ENCODE measurements around the gene MAFB.

MAFB gene

DNA sequence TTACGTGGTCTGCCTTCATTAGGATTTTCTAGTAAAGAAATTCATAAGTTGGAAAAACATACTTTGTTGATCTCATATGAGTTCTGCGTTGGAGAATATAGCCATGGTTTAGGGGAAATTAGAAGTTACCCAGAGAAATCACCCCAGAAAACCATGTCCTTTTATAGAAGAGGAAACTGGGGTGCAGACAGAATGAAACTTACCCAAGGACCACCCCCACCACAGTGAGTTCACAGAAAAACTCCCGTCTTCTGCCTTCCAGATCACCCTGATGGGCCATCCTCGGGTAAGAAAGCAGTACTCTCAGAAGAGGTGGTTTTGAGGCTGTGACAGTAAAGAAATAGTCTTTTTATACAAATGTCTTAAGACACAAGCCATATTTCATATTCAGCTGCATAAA is 25.1 kb upstream of the MAFB start:
- H3K36me3 ChIP-seq (ENCODE audit: insufficient read depth, low read length): no peaks in the 10 kb centered on the region
- H3K4me1 ChIP-seq (ENCODE audit: insufficient read depth, low read length): no peaks in the 10 kb centered on the region
- no peak overlapping the region for H3K9ac ChIP-seq (ENCODE audit: low read depth, low read length)
- H3K9me3 ChIP-seq (ENCODE audit: control insufficient read depth, insufficient read depth, low read length): no peaks in the 10 kb centered on the region

DNA sequence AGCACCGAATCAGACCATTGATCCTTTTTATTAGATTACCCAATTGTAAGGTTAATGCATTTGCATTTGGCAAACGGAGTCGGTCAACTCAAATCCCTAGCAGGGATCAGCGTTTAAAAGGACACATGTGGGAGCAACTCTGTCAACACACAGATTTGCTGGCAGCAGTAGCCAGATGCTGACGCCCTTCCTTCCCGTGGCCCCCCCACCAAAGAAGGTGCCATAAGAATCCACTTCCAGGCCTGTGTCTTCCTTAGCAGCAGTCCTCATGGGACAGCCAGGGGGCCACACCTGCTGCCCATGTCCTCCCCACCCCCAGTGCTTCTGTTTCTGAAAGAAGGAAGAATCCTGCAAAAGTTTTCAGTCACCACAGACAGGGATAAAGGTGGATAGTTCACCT is 24.5 kb upstream of the MAFB start:
- H3K9me3 ChIP-seq (ENCODE audit: control insufficient read depth, insufficient read depth, low read length): no peaks in the 10 kb centered on the region
- no peaks in the 10 kb centered on the region for H3K4me1 ChIP-seq (ENCODE audit: insufficient read depth, low read length)
- no peak overlapping the region for H3K9ac ChIP-seq (ENCODE audit: low read depth, low read length)
- H3K36me3 ChIP-seq (ENCODE audit: insufficient read depth, low read length): no peaks in the 10 kb centered on the region

DNA sequence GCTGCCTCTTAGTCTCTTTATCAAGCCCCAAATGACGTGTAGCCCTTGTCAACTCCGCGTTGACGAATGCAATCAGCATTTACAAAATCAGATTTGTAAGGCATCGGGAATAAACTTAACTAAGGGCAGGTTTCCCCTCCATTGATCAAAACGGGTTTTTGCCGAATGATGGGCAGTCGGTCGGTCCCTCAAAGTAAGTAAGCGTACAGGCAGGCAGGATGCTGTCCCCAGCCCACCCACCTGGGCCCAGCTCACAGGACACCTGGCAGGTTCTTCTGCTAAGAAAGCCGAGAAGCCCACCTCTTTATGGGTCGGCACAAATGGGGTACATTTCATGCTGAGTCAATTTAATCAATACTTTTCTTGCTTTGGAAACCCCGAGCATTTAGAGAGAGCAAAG is 22.0 kb upstream of the MAFB start:
- H3K4me1 ChIP-seq (ENCODE audit: insufficient read depth, low read length): no peaks in the 10 kb centered on the region
- no peak overlapping the region for H3K9ac ChIP-seq (ENCODE audit: low read depth, low read length)
- H3K36me3 ChIP-seq (ENCODE audit: insufficient read depth, low read length): no peaks in the 10 kb centered on the region
- H3K9me3 ChIP-seq (ENCODE audit: control insufficient read depth, insufficient read depth, low read length): no peaks in the 10 kb centered on the region

DNA sequence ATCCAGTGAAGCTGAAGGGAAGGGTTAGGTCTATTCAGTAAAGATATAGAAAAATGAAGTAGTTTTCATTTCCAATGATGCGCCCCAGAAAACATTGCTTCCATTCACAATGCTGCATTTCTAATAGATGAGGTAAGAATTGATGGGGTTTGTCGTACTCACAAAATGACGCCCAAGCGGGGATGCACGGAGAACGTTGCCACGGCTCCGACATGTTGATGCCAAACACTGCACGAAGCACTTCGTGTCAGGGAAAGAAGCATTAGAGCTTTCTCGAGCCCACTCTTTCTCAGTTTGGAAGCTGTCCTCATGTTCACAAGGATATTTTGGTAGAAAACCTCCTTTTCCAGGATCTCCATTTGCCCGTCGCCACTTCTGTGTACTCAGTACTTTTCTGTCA is 21.6 kb upstream of the MAFB start:
- H3K9ac ChIP-seq (ENCODE audit: low read depth, low read length): no peak overlapping the region
- no peaks in the 10 kb centered on the region for H3K36me3 ChIP-seq (ENCODE audit: insufficient read depth, low read length)
- no peaks in the 10 kb centered on the region for H3K9me3 ChIP-seq (ENCODE audit: control insufficient read depth, insufficient read depth, low read length)
- H3K4me1 ChIP-seq (ENCODE audit: insufficient read depth, low read length): no peaks in the 10 kb centered on the region

DNA sequence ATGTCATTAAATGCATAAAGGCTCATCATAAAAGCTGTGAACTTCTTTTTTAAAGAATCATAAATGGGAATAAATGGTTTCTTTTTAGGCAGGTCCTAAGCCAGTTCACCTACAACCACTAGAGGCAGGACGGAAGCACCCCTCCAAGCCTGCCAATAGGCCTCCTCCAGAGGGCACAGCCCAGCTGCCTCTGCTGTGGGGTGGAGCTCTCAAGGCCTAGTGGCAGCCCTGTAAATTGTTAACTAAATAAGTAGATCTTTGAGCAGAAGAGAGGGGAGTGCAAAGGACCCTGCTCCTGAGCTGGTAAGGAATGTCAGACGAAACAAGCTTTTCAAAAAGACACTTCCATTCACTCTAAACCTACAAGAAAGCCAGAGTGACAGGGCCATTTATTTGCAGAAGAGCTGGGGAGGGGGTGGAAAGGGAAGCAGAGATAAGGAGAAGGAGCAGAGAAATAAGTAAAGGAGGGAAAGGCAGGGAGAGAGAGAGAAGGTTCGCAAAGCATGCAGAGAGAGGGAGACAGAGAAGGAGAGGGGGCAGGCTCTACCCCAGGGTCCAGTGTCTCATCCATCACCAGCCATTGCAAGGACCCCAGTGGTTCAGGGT is 18.0 kb upstream of the MAFB start:
- H3K36me3 ChIP-seq (ENCODE audit: insufficient read depth, low read length): no peaks in the 10 kb centered on the region
- no peaks in the 10 kb centered on the region for H3K9me3 ChIP-seq (ENCODE audit: control insufficient read depth, insufficient read depth, low read length)
- H3K9ac ChIP-seq (ENCODE audit: low read depth, low read length): no peak overlapping the region
- no peaks in the 10 kb centered on the region for H3K4me1 ChIP-seq (ENCODE audit: insufficient read depth, low read length)

DNA sequence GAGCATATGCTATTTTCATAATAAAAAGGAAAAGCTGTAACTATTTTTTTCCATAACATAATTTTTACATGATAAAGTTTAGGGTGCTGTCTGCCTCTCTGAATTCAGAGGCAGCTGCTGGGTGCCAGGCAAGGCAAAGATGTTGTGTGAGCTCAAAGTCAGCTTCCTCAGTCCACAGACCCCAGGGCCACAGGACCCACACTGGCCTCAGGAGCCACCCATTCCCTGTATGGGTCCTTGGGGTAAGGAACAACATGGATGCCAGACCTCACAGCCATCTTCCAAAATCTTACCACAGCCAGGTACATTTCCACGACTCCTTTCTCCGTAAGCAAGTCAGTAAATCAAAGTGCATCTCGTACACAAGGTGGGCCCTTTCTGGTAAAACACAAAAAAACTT is 16.4 kb upstream of the MAFB start:
- H3K4me1 ChIP-seq (ENCODE audit: insufficient read depth, low read length): no peaks in the 10 kb centered on the region
- no peaks in the 10 kb centered on the region for H3K9me3 ChIP-seq (ENCODE audit: control insufficient read depth, insufficient read depth, low read length)
- H3K36me3 ChIP-seq (ENCODE audit: insufficient read depth, low read length): no peaks in the 10 kb centered on the region
- H3K9ac ChIP-seq (ENCODE audit: low read depth, low read length): no peak overlapping the region

DNA sequence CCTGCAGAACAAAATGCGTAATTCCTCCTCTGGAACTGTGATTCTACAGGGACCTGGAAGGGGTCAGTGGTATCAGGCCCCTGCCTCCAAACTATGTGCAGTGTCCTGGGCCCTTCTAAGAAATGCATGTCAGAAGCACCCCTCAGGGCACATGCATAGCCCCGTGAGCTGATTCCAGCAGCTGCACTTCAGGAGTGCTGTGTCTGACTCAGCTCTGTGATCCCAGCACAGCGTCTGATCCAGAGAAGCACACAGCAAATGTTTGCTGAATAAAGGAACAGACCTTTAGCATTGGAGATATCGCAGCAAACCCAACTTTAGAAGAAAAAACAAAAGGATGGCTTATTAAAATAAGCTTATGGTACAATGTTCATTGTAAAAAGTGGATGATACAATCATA is 15.8 kb upstream of the MAFB start:
- H3K4me1 ChIP-seq (ENCODE audit: insufficient read depth, low read length): no peaks in the 10 kb centered on the region
- H3K36me3 ChIP-seq (ENCODE audit: insufficient read depth, low read length): no peaks in the 10 kb centered on the region
- no peak overlapping the region for H3K9ac ChIP-seq (ENCODE audit: low read depth, low read length)
- no peaks in the 10 kb centered on the region for H3K9me3 ChIP-seq (ENCODE audit: control insufficient read depth, insufficient read depth, low read length)

DNA sequence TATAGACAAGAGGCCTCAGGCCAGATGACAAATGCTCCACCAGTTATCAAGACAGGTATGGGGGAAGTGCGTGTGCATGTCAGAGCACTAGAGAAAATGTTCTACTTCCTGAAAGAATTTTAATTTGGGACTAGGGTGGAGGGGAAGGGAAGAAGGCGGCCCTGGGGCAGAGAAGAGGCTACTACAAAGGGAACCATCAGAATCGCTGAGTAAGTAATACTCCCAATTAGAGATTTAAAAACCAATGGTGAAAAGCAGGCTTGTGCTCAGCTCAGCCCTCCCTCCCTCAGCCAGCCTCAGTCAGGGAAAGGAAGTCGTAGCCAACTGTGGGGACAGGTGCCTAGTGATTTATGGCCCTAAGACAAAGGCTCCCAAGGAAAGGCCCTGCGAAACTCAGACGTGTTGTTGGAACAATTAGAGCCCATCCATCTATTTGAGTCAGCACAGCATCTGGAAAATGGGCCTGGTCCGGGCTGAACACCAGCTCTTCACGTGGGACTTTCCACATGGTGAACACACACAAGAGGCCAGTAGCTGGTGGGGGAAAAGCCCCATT is 15.0 kb upstream of the MAFB start:
- Histone ChIP-seq H3K9ac (ENCODE audit: low read depth, low read length) (no peak overlapping the region), H3K4me1 (ENCODE audit: insufficient read depth, low read length) (no peaks in the 10 kb centered on the region), H3K36me3 (ENCODE audit: insufficient read depth, low read length) (no peaks in the 10 kb centered on the region), H3K9me3 (ENCODE audit: control insufficient read depth, insufficient read depth, low read length) (no peaks in the 10 kb centered on the region)

DNA sequence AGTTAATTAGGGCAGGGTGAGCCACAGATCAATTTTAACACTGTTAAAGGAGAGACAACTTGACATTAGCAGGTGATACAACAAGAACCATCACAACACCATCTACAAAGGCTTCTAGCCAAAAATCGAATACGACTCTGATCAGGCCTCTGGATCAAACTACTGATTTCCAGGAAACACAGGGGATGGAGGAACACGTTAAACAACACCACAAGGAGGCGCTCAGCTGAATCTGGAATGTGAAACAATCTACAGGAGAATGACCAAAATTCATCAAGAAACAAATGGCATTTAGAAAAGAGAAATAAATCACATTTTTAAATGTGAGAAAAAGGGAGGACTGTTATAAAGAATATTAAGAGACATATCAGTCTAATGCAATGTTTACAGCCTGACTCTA is 13.5 kb upstream of the MAFB start:
- H3K36me3 ChIP-seq (ENCODE audit: insufficient read depth, low read length): no peaks in the 10 kb centered on the region
- H3K9me3 ChIP-seq (ENCODE audit: control insufficient read depth, insufficient read depth, low read length): no peaks in the 10 kb centered on the region
- no peaks in the 10 kb centered on the region for H3K4me1 ChIP-seq (ENCODE audit: insufficient read depth, low read length)
- H3K9ac ChIP-seq (ENCODE audit: low read depth, low read length): no peak overlapping the region

DNA sequence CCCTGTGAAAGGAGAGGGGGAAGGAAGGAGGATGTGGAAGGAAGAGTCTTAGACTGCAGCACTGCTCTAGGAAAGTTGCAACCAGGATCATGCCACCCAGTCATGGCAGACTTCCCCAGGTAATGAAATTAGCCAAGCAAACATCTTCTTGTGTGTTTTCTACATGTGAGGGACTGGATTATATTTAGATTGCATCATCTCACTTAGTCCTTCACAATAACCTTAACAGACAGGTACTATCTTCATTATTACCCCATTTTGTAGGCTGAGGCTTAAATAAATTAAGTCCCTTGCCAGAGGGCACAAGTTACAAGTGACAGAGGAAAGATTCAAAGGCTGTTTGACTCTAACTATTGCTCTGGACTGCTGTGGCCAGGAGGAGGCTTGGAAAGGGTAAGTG is 9.7 kb upstream of the MAFB start:
- H3K4me1 ChIP-seq (ENCODE audit: insufficient read depth, low read length): no peaks in the 10 kb centered on the region
- no peaks in the 10 kb centered on the region for H3K9me3 ChIP-seq (ENCODE audit: control insufficient read depth, insufficient read depth, low read length)
- H3K36me3 ChIP-seq (ENCODE audit: insufficient read depth, low read length): no peaks in the 10 kb centered on the region
- no peak overlapping the region for H3K9ac ChIP-seq (ENCODE audit: low read depth, low read length)

DNA sequence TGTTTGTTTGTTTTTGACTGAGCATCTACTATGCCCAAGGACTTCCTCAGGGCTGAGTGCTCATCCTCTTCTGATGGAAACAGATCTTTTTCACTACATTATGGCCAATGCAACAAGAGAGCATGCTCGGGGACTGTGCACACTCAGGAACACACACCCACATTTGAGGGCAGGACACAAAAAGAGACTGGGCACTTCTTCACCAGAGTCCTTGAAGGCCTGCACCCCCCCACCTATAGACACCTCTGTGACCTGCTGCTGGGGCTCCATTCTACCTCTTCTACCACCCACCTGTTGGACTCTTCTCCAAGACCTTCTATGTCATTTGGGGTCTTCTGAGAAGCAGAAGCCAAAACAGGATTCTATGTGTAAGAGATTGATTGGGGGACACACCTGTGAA is 9.2 kb upstream of the MAFB start:
- no peaks in the 10 kb centered on the region for H3K9me3 ChIP-seq (ENCODE audit: control insufficient read depth, insufficient read depth, low read length)
- H3K36me3 ChIP-seq (ENCODE audit: insufficient read depth, low read length): no peaks in the 10 kb centered on the region
- no peak overlapping the region for H3K9ac ChIP-seq (ENCODE audit: low read depth, low read length)
- no peaks in the 10 kb centered on the region for H3K4me1 ChIP-seq (ENCODE audit: insufficient read depth, low read length)

DNA sequence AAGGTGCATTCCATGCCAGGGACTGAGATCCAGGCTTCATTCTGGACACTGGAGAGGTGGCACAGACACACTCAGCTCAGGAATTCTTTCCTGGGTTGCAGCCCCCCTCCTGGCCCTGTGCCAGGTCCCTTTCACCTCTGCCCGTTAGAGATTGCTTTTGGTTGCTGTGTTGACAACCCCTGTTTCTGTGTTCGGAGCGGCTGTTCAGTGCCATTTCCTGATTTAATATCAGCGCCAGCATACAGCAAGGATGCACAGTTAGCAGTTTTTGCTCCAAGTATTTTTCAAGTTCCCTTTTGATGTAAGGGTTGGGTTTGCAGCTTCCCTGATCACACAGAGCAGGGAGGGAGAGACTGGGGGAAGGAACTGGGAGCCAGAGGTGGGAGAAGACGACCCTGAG is 8.5 kb upstream of the MAFB start:
- Histone ChIP-seq H3K9ac (ENCODE audit: low read depth, low read length) (no peak overlapping the region), H3K36me3 (ENCODE audit: insufficient read depth, low read length) (no peaks in the 10 kb centered on the region), H3K9me3 (ENCODE audit: control insufficient read depth, insufficient read depth, low read length) (no peaks in the 10 kb centered on the region), H3K4me1 (ENCODE audit: insufficient read depth, low read length) (no peaks in the 10 kb centered on the region)

DNA sequence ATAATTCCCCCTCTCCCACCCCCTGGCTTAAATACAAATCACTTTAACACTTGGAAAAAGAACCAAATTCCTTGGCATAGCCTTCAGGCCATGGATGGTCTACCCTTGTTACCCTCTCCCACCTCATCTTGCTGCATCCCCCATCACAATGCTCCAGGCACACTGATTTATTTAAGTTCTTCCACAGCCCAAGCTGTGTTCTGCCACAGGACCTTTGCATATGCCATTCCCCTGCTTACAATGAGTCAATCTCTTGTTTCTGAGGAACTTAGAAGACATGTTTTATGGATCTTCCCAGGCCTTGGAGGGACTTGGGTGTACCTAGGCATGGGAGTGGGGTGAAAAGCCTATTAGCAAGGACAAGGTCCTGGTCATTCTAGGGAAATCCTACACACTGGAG is 6.2 kb upstream of the MAFB start:
- Histone ChIP-seq H3K9ac (ENCODE audit: low read depth, low read length) (no peak overlapping the region), H3K36me3 (ENCODE audit: insufficient read depth, low read length) (no peaks in the 10 kb centered on the region), H3K4me1 (ENCODE audit: insufficient read depth, low read length) (peaks cover 5% of the 10 kb centered on the region; the same call in 1 of the 2 replicates), H3K9me3 (ENCODE audit: control insufficient read depth, insufficient read depth, low read length) (no peaks in the 10 kb centered on the region)

DNA sequence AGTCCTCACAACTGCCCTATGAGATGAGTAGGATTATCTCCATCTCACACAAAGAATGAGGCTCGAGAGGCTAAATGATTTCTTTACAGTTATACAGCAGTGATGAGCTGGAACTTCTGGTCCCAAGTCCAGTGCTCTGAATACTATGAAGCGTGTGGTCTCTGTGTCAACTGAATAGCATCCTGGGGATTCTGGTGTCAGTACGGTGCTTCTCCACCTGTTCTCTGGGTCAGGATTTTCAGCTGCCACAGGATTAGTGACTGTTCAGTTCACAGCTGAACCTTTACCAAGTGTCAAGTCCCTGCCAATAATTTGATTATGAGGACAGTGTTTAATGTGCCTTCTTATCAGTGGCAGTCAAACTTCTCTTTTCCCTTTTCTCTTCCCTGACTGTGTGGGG is 5.2 kb upstream of the MAFB start:
- no peaks in the 10 kb centered on the region for H3K9me3 ChIP-seq (ENCODE audit: control insufficient read depth, insufficient read depth, low read length)
- H3K4me1 ChIP-seq (ENCODE audit: insufficient read depth, low read length): peaks cover 5% of the 10 kb centered on the region; the same call in 1 of the 2 replicates
- no peak overlapping the region for H3K9ac ChIP-seq (ENCODE audit: low read depth, low read length)
- H3K36me3 ChIP-seq (ENCODE audit: insufficient read depth, low read length): no peaks in the 10 kb centered on the region

DNA sequence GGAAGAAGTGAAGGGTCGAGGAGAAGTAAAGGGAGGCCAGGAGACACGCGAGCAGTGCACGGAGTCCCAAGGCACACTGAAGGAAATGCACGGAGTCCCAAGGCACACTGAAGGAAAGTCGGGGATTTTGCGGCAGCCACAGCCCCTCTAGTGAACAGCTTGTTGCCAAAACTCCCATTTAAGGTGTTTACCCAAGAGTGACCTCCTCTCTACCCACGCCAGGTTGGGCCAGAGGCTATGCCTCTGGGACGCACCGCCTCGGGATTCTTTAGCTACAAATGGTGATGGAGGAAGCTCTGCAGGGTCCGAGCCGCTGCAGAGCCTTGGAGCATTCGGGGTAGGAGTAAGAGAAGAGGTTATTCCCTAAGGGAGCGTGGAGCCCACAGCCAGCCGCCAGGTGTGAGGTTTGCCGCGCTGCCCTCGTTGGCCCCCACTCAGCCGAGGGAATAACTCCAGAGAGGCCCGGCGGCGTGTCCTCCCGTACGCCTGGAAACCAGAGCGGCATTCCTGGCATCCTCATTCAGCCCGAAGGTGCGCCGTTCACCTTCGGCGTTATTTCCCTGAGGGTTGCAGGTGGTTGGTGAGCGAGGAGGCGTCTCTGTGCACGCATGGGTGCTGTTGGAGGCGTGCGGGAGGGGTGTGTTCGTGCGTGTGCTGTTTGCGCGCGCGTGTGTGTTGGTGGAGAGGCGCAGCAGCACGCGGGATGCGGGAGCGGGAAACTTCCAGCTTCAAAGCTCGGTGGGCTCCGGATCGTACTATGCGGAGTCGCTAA is 3.4 kb upstream of the MAFB start:
- H3K9ac ChIP-seq (ENCODE audit: low read depth, low read length): peak overlapping the region; percentile 14; the same call in 1 of the 2 replicates
- H3K36me3 ChIP-seq (ENCODE audit: insufficient read depth, low read length): no peaks in the 10 kb centered on the region
- peaks cover 5% of the 10 kb centered on the region; the same call in 1 of the 2 replicates for H3K4me1 ChIP-seq (ENCODE audit: insufficient read depth, low read length)
- H3K9me3 ChIP-seq (ENCODE audit: control insufficient read depth, insufficient read depth, low read length): no peaks in the 10 kb centered on the region

Data from ES-I3 (cell line).